Cardiac fibroblast (primary cell): ENCODE results near the gene ZNF582.

ENCODE experiments used
- DNase-seq, 2 donors: peaks; one replicate each; pipeline versions ENCODE4 v3.0.0 to v3.0.0-alpha.2; 2010; ENCODE audit warnings: low read depth in 2 of 2
- H3K4me3 ChIP-seq, 2 donors: replicated peaks in 1 of 2; 1 replicate in 1 of 2; 2 replicates in 1 of 2; pipeline ENCODE4 v1.5.1; 2011; ENCODE audit warnings: low read depth in 2 of 2, low read length in 2 of 2, mild to moderate bottlenecking in 2 of 2, moderate library complexity in 1 of 2
- TF ChIP-seq, protein P1 (sequence below): IDR thresholded peaks from one replicate; pipeline ENCODE4 v1.5.1; 2011; ENCODE audit warnings: low read depth, mild to moderate bottlenecking, low read length, inconsistent platforms

Gene ZNF582

DNA sequence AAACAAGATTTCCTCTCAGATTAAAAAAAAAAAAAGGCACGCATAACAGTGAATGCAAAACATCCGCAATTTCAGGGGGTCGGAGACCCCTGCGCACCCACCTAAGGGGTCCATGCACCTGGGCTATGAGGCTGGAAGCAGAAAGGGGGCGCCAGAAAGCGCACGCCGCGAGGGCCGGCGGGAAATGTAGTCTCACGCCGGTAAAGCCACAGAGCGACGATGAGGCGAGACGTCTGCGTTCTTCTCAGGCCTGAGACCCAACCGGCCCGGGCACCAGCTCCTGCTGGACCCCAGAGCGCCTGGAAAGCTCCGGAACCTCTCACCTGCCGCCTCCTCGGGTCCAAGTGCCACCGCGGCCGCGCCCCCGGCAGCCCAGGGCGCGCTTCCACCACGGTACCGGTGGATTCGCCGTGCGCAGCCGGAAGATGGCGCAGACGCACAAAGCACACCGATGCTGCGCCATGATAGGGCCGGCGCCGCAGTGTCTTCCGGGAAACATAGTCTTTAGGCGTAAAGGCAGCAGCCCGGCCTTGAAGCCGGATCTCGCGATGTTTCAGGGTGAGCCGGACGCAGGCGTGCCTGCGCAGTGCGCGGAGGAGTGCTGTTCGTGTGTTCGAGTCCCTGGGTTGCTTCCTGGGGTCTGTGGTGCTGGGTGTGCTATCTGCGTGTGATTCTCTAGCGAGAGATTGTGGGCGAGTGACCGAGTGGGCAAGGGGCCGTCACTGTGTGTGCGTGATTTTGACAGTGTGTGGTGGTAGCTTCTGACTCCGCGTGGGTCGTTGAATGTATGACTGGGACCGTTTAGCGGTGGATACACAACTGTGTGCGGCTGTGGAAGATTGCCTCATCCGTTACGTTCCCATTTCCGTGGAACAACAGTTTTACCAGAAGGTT, at the start of gene ZNF582:
ZNF582 (minus strand) TSS at position 416 of the 894 bp plus-strand sequence. CDS start 1,782 bp downstream, outside the sequence.
- peak; percentile 98 for DNase-seq
- TF ChIP-seq, protein P1, sequence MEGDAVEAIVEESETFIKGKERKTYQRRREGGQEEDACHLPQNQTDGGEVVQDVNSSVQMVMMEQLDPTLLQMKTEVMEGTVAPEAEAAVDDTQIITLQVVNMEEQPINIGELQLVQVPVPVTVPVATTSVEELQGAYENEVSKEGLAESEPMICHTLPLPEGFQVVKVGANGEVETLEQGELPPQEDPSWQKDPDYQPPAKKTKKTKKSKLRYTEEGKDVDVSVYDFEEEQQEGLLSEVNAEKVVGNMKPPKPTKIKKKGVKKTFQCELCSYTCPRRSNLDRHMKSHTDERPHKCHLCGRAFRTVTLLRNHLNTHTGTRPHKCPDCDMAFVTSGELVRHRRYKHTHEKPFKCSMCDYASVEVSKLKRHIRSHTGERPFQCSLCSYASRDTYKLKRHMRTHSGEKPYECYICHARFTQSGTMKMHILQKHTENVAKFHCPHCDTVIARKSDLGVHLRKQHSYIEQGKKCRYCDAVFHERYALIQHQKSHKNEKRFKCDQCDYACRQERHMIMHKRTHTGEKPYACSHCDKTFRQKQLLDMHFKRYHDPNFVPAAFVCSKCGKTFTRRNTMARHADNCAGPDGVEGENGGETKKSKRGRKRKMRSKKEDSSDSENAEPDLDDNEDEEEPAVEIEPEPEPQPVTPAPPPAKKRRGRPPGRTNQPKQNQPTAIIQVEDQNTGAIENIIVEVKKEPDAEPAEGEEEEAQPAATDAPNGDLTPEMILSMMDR, result peak; percentile 86
- H3K4me3 ChIP-seq, result peak within 1 kb of the TSS; percentile 70 to 87

DNA sequence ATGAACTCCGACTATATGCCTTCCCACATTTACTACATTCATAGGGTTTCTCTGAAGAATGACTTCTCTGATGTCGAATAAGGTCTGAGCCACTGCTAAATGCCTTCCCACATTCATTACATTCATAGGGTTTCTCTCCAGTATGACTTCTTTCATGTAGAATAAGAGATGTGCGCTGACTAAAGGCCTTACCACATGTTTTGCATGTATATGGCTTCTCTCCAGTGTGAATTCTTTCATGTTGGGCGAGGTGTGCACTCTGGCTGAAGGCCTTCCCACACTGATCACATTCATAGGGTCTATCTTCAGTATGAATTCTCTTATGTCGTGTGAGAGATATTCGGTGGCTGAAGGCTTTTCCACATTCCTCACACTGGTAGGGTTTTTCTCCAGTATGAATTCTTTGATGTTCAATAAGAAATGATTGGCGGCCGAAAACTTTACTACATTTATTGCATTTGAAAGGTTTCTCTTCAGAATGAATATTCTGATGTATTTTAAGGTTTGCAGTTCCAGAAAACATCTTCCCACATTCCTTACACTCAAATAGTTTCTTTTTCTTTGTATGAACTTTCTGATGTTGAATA, 48.0 kb upstream of the ZNF582 start:
- no peak overlapping the region for H3K4me3 ChIP-seq

DNA sequence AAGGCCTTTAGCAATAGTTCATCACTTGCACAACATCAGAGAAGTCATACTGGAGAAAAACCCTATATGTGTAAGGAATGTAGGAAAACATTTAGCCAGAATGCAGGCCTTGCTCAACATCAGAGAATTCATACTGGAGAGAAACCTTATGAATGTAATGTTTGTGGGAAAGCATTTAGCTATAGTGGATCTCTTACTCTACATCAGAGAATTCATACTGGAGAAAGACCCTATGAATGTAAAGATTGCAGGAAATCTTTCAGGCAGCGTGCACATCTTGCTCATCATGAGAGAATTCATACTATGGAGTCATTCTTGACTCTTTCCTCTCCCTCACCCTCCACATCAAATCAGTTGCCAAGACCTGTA, 30.6 kb upstream of the ZNF582 start:
- H3K4me3 ChIP-seq, result no peak overlapping the region
- TF ChIP-seq, protein P1, result no peak
- DNase-seq, result peak in 1 of 2 donors; percentile 13

More for the DNA sequence above, 48.0 kb upstream of the ZNF582 start:
- no peak for DNase-seq
- TF ChIP-seq, protein P1, result no peak

- H3K4me3 ChIP-seq, result no peak overlapping the region
- peak in 1 of 2 donors; percentile 16 for DNase-seq
- TF ChIP-seq, protein P1, result no peak
Measured at GRCh38 chr19:56423276-56423984, 30.1 kb upstream of the ZNF582 start.

DNA sequence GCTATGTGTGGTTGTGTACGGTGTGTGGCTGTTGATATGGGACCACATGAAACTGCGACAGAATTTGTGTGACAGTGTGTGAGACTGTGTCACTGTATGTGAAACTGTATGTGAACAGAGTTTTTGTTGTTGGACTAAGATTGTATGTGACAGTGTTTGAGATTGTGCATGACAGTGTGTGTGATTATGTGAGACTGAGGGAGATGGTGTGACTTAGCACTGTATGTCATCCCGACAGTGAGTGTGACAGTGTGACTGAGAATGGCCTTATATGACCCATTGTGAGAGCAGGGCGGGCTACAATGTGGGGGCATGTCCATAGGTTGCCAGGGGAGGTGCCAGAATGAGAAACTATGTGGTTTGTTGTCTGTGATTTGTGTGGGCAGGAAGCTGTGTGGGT, 11.7 kb upstream of the ZNF582 start:
- DNase-seq, result no peak
- TF ChIP-seq, protein P1, result no peak
- H3K4me3 ChIP-seq, result peak overlapping the region in 1 of 2 donors; percentile 91

GRCh38 chr19:56404705-56405056, 11.3 kb upstream of the ZNF582 start:
- peak in 1 of 2 donors; percentile 13 for DNase-seq
- TF ChIP-seq, protein P1, result no peak
- H3K4me3 ChIP-seq, result peak overlapping the region; percentile 78 to 91
